ENCODE results near the gene NF2.

Gene NF2

DNA sequence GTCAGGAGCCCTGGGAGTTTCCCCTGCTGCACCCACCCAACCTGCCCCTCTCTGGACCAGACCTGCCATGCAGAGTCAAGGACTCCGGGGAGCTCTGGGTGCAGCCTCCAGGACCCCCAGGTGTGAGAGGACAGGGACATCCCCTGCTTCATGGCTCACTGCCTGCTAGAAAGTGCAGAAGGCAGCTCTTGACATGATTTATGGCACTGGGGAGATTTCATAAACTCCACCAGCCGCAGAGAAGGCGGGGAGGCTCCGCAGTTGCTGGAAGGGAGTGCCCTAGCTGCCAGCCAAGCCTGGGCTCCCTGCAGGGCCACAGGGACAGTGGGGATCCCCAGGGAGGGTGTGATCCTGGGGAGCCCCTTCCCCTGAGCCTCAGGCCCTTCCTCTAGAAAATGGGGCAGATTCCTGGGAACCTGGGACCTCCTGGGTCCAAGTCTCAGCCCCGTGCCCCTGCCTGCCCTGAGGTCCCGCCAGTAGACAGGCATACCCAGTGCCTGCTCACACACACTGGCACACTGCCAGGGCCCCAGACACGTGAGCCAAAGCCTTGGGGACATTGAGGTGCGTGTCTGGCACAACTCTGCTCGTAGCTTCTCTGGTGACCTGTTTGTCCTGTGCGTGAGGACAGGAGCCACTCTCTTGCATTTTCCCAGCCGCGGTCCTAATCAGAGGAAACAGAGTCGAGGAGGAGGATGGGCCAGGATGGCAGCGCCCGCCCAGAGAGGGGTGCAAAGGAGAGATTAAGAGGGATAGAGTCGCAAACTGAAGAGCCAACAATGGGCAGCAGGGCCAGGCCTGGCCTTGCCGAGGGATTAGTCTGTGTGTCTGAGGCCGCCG lies 130.1 kb downstream of the NF2 start:
- H3K27ac Mint-ChIP-seq = no peak overlapping the region
- H3K27me3 Mint-ChIP-seq = no peaks in the 10 kb centered on the region
- no peak for DNase-seq
- H3K36me3 Mint-ChIP-seq (ENCODE audit: low read depth) = peaks cover 24% of the 10 kb centered on the region
- H3K9me3 Mint-ChIP-seq = no peaks in the 10 kb centered on the region
- no peak overlapping the region for H3K4me3 Mint-ChIP-seq
- H3K4me1 Mint-ChIP-seq (ENCODE audit: low read depth) = no peaks in the 10 kb centered on the region

DNA sequence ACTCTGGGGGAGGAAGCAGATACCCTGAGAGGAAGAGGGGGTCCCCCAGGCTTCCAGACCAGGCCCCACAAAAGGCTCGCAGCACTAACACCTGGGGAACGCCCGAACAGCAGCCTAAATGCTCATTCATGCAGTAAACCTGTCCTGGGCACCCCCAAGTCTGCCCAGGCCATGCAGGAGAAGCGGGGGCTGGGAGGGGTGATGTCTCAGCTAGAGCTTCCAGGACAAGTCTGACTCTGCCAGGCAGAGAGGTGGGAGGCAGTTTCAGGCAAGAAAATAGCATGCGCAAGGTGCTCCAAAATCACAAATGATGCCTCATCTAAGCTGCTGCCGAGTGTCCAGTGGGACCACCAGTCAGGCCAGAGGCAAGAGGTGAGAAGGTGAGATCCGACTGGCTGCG lies 131.0 kb downstream of the NF2 start:
- no peaks in the 10 kb centered on the region for H3K27me3 Mint-ChIP-seq
- DNase-seq = no peak
- no peaks in the 10 kb centered on the region for H3K4me1 Mint-ChIP-seq (ENCODE audit: low read depth)
- no peak overlapping the region for H3K4me3 Mint-ChIP-seq
- H3K27ac Mint-ChIP-seq = no peak overlapping the region
- H3K9me3 Mint-ChIP-seq = no peaks in the 10 kb centered on the region
- peaks cover 31% of the 10 kb centered on the region for H3K36me3 Mint-ChIP-seq (ENCODE audit: low read depth)

DNA sequence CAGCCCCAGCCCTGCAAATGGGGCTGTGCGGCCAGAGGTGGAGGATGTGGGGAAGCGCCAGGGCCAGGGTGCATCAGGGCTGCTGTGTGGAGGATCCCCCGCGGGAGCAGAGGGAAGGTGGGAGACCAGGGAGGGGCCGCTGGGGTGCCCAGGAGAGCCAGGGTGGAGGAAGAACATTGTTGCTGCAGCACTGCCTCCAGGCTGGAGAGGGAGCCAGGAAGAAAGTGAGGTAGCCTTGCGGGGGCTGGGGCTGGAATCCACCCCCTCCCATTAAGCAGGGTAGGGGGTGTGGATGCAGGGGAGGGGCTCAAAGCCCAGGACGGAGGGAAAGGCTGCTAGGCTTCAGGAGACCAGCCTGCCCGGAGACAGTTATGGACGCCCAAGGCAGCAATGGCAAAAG lies 131.4 kb downstream of the NF2 start:
- no peak for DNase-seq
- H3K4me3 Mint-ChIP-seq = no peak overlapping the region
- no peaks in the 10 kb centered on the region for H3K9me3 Mint-ChIP-seq
- no peaks in the 10 kb centered on the region for H3K4me1 Mint-ChIP-seq (ENCODE audit: low read depth)
- H3K36me3 Mint-ChIP-seq (ENCODE audit: low read depth) = peaks cover 33% of the 10 kb centered on the region
- no peaks in the 10 kb centered on the region for H3K27me3 Mint-ChIP-seq
- no peak overlapping the region for H3K27ac Mint-ChIP-seq

GRCh38 chr22:29735416-29735815 lies 132.0 kb downstream of the NF2 start:
- no peak overlapping the region for H3K27ac Mint-ChIP-seq
- H3K4me3 Mint-ChIP-seq = no peak overlapping the region
- no peak for DNase-seq
- peaks cover 36% of the 10 kb centered on the region for H3K36me3 Mint-ChIP-seq (ENCODE audit: low read depth)
- H3K27me3 Mint-ChIP-seq = no peaks in the 10 kb centered on the region
- H3K4me1 Mint-ChIP-seq (ENCODE audit: low read depth) = no peaks in the 10 kb centered on the region
- no peaks in the 10 kb centered on the region for H3K9me3 Mint-ChIP-seq

DNA sequence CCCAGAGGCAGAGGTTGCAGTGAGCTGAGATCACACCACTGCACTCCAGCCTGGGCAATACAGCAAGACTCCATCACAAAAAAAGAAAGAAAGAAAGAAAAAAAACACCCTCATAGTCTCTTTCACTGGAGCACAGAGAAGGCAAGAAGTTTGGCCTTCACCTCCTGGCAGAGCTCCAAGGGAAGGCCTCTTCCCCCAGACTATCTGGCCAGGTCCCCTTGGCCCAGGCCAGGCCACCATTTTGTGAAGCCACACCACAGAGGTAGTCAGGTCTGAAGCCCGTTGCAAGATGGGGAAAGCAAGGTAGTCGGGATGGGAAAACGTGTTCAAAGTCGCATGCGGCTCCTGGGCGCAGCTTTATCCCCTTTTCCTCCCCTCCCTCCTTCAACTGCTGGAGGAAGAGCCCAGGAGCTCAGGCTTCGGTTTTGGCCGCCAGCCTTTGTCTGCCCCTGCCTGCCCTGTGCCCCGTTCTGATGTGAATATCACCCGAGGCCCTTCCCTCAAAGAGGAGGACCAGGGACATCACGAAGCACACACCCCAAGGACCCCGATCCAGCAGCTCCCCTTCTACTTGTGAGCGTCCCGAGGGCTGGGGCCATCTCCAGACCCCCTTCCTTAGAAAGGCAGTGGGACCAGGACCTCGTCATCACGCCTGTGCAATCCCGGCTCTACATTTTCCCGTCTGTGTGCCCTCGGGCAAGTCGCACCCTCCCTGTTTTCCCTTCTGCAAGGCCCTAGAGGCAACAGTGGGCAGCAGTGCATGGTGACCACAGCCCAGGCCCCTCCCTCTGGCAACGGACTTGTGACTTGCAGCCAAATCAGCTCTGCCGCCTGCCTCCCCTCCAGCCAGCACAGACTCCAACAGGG lies 134.1 kb downstream of the NF2 start:
- Mint-ChIP-seq H3K4me3 (no peak overlapping the region), H3K4me1 (ENCODE audit: low read depth) (no peaks in the 10 kb centered on the region), H3K27ac (no peak overlapping the region), H3K9me3 (no peaks in the 10 kb centered on the region), H3K36me3 (ENCODE audit: low read depth) (peaks cover 46% of the 10 kb centered on the region), H3K27me3 (no peaks in the 10 kb centered on the region)
- DNase-seq = no peak

GRCh38 chr22:29738118-29738815 lies 134.8 kb downstream of the NF2 start:
- peaks cover 46% of the 10 kb centered on the region for H3K36me3 Mint-ChIP-seq (ENCODE audit: low read depth)
- no peaks in the 10 kb centered on the region for H3K9me3 Mint-ChIP-seq
- no peaks in the 10 kb centered on the region for H3K4me1 Mint-ChIP-seq (ENCODE audit: low read depth)
- no peaks in the 10 kb centered on the region for H3K27me3 Mint-ChIP-seq
- H3K4me3 Mint-ChIP-seq = no peak overlapping the region
- no peak for DNase-seq
- no peak overlapping the region for H3K27ac Mint-ChIP-seq

DNA sequence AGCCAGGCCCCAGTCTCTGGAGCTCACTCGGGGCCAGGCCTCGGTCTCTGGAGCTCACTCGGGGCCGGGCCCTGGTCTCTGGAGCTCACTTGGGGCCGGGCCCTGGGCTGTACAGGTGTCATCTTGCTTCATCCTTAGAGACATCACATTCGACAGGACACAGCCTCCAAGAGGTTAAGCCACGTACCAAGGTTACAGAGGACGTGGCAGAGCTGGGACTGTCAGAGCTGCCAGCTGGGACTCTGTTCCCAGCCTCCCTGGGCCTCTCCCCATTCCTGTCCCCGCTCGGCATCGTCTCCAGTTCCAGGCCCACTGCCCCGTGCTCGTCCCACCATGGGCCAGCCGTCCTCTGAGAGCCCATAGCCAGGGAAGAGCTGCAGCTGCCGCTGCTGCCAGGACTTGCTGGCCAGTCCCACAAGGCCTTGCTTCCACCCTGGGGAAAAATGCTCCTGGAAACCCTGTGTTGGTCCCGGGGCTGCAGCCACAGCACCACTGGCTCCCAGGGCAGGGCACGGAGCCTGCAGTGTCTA lies 136.0 kb downstream of the NF2 start:
- H3K4me1 Mint-ChIP-seq (ENCODE audit: low read depth) = no peaks in the 10 kb centered on the region
- H3K9me3 Mint-ChIP-seq = no peaks in the 10 kb centered on the region
- H3K4me3 Mint-ChIP-seq = no peak overlapping the region
- H3K27ac Mint-ChIP-seq = no peak overlapping the region
- H3K27me3 Mint-ChIP-seq = no peaks in the 10 kb centered on the region
- no peak for DNase-seq
- peaks cover 39% of the 10 kb centered on the region for H3K36me3 Mint-ChIP-seq (ENCODE audit: low read depth)

DNA sequence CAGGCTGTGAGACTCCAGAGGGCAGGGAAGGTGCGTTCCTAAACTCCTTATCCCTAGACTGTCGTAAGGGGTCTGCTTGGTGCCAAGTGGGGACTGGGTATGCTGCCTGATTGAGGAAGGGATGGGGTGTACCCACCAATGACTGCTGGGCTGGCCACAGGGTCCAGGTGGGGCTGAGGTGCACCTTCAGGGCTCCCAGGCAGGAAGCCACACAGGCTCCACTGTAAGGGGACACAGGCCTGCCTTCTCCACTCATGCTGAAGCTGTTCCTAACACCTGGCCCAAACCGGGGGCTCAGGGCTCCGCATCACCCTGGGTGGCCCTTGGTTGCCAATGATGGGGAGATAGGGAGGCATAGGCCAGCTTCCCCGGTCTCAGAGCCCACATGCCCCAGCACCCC lies 136.8 kb downstream of the NF2 start:
- Mint-ChIP-seq H3K36me3 (ENCODE audit: low read depth) (peaks cover 38% of the 10 kb centered on the region), H3K9me3 (no peaks in the 10 kb centered on the region), H3K27me3 (no peaks in the 10 kb centered on the region), H3K4me3 (no peak overlapping the region), H3K4me1 (ENCODE audit: low read depth) (no peaks in the 10 kb centered on the region), H3K27ac (no peak overlapping the region)
- DNase-seq = no peak

- H3K36me3 Mint-ChIP-seq (ENCODE audit: low read depth) = peaks cover 44% of the 10 kb centered on the region
- no peak overlapping the region for H3K4me3 Mint-ChIP-seq
- H3K9me3 Mint-ChIP-seq = no peaks in the 10 kb centered on the region
- H3K27ac Mint-ChIP-seq = no peak overlapping the region
- H3K4me1 Mint-ChIP-seq (ENCODE audit: low read depth) = no peaks in the 10 kb centered on the region
- no peak for DNase-seq
- no peaks in the 10 kb centered on the region for H3K27me3 Mint-ChIP-seq
Measured at GRCh38 chr22:29741926-29742325, 138.5 kb downstream of the NF2 start.

GRCh38 chr22:29742326-29742725 lies 138.9 kb downstream of the NF2 start:
- Mint-ChIP-seq H3K36me3 (ENCODE audit: low read depth) (peaks cover 45% of the 10 kb centered on the region), H3K27ac (no peak overlapping the region), H3K4me1 (ENCODE audit: low read depth) (no peaks in the 10 kb centered on the region), H3K27me3 (no peaks in the 10 kb centered on the region), H3K9me3 (no peaks in the 10 kb centered on the region), H3K4me3 (no peak overlapping the region)
- DNase-seq = no peak

GRCh38 chr22:29744902-29745301 lies 141.5 kb downstream of the NF2 start:
- no peak for DNase-seq
- no peaks in the 10 kb centered on the region for H3K4me1 Mint-ChIP-seq (ENCODE audit: low read depth)
- no peaks in the 10 kb centered on the region for H3K9me3 Mint-ChIP-seq
- H3K36me3 Mint-ChIP-seq (ENCODE audit: low read depth) = peaks cover 47% of the 10 kb centered on the region
- H3K27me3 Mint-ChIP-seq = no peaks in the 10 kb centered on the region
- no peak overlapping the region for H3K4me3 Mint-ChIP-seq
- no peak overlapping the region for H3K27ac Mint-ChIP-seq

GRCh38 chr22:29747832-29748231 lies 144.4 kb downstream of the NF2 start:
- Mint-ChIP-seq H3K9me3 (no peaks in the 10 kb centered on the region), H3K27ac (no peak overlapping the region), H3K4me1 (ENCODE audit: low read depth) (peaks cover 16% of the 10 kb centered on the region), H3K4me3 (no peak overlapping the region), H3K27me3 (no peaks in the 10 kb centered on the region), H3K36me3 (ENCODE audit: low read depth) (peaks cover 36% of the 10 kb centered on the region)
- no peak for DNase-seq

All from activated T-cell treated with anti-CD3 and anti-CD28 coated beads, Interleukin-2, amount 50 U/mL, for 24 hours (primary cell).